GM19324 (cell line): ENCODE measurements around the gene PRKCG.
"Not testable (repeated sequence)": the region's sequence is repeated elsewhere in the genome, so short reads cannot be mapped to it uniquely, and the experiment has no call there.

Experiments
- ATAC-seq: cut with Tn5 transposase; IDR thresholded peaks from one replicate; pipeline ENCODE4 v1.9.1; 2021; ENCODE audit warnings: mild to moderate bottlenecking, moderate library complexity; ENCODE audit not compliant: unreplicated experiment, low FRiP score

PRKCG gene

GRCh38 chr19:53881482-53882390, at the start of gene PRKCG:
Gene PRKCG (plus strand): TSS chr19:53882197. CDS start chr19:53882495, 298 bp downstream.
- no peak for ATAC-seq

- not testable (repeated sequence) for ATAC-seq
These were observed 49.1 kb upstream of the PRKCG start for GRCh38 chr19:53832861-53833260.

- ATAC-seq: not testable (repeated sequence)
These were observed 43.6 kb upstream of the PRKCG start for GRCh38 chr19:53838446-53838845.

- ATAC-seq: not testable (repeated sequence)
These were observed 41.8 kb upstream of the PRKCG start for GRCh38 chr19:53840241-53840640.

- ATAC-seq: not testable (repeated sequence)
These were observed 41.1 kb upstream of the PRKCG start for GRCh38 chr19:53840914-53841313.

- no peak for ATAC-seq
These were observed 37.1 kb upstream of the PRKCG start for GRCh38 chr19:53844849-53845246.

GRCh38 chr19:53847555-53847954, 34.4 kb upstream of the PRKCG start:
- no peak for ATAC-seq

GRCh38 chr19:53849237-53849676, 32.7 kb upstream of the PRKCG start:
- no peak for ATAC-seq

- ATAC-seq: no peak
These were observed 28.3 kb upstream of the PRKCG start for GRCh38 chr19:53853707-53854106.

GRCh38 chr19:53864308-53864836, 17.6 kb upstream of the PRKCG start:
- ATAC-seq: no peak

GRCh38 chr19:53865523-53865917, 16.5 kb upstream of the PRKCG start:
- ATAC-seq: no peak

- no peak for ATAC-seq
These were observed 15.8 kb upstream of the PRKCG start for GRCh38 chr19:53865918-53866864.

- no peak for ATAC-seq
These were observed 15.2 kb upstream of the PRKCG start for GRCh38 chr19:53866865-53867224.

- peak; percentile 62 for ATAC-seq
These were observed 14.5 kb upstream of the PRKCG start, which contains the start of gene MYADM for GRCh38 chr19:53867225-53868090. Gene MYADM (plus strand): TSS chr19:53867883. CDS start chr19:53873530, 5,647 bp downstream.

GRCh38 chr19:53868091-53868891, 13.7 kb upstream of the PRKCG start:
- ATAC-seq: no peak

- ATAC-seq: no peak
These were observed 12.8 kb upstream of the PRKCG start for GRCh38 chr19:53868892-53869804.

GRCh38 chr19:53869805-53870484, 12.1 kb upstream of the PRKCG start:
- ATAC-seq: not testable (repeated sequence)
